C4-2B (cell line): Measurements from ENCODE around the gene RNF144A.

Source experiments
- ZFX ChIP-seq: fragments of 450-650 bp; IDR thresholded peaks from 2 replicates; pipeline ENCODE4 v1.6.1; 2017
- TF ChIP-seq, protein P1 (sequence below): fragments of 450-650 bp; conservative IDR thresholded peaks from 2 replicates; pipeline ENCODE4 v1.5.1; 2017; ENCODE audit warnings: mild to moderate bottlenecking

DNA sequence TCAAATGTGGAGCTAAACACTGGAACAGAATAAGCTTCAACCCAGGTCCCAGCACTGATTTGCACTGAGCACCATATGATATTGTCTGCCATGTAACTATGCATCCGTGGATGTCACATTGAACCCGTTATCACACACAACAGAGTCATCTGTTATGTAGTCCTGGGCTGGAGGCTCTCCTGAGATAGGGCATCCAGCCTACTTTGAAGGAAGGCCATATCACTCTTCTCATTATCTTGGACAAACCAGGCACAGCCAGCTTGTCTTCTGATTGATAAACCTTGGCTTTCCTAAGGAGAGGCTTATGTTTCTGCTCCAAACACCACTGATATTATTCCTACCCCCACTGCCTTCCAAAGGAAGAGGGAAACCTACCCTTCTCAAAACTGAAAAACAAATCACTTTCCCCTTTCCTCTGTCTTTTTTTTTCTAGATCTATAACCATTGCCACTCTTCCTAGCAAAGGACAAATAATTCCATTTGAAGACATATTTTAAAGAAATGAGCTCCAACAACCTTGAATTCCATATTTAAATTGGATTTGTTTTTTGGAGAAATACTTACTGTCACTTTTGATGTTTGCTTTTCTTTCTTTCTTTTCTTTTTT, 23.2 kb upstream of the RNF144A start:
- TF ChIP-seq, protein P1, sequence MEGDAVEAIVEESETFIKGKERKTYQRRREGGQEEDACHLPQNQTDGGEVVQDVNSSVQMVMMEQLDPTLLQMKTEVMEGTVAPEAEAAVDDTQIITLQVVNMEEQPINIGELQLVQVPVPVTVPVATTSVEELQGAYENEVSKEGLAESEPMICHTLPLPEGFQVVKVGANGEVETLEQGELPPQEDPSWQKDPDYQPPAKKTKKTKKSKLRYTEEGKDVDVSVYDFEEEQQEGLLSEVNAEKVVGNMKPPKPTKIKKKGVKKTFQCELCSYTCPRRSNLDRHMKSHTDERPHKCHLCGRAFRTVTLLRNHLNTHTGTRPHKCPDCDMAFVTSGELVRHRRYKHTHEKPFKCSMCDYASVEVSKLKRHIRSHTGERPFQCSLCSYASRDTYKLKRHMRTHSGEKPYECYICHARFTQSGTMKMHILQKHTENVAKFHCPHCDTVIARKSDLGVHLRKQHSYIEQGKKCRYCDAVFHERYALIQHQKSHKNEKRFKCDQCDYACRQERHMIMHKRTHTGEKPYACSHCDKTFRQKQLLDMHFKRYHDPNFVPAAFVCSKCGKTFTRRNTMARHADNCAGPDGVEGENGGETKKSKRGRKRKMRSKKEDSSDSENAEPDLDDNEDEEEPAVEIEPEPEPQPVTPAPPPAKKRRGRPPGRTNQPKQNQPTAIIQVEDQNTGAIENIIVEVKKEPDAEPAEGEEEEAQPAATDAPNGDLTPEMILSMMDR = no peak
- no peak for TF ChIP-seq ZFX
